ENCODE results near the gene XXYLT1.

The XXYLT1 gene

GRCh38 chr3:195071916-195072820 lies 198.8 kb downstream of the XXYLT1 start:
- no peak for TF ChIP-seq CTCF (IDR thresholded peaks at IDR 0.05; ENCODE audit: insufficient read depth, low read depth, low read length, missing control alignments)
- DNase-seq (ENCODE audit: low read depth) = no peak
- no peak overlapping the region for H3K4me3 ChIP-seq (ENCODE audit: low read length)

DNA sequence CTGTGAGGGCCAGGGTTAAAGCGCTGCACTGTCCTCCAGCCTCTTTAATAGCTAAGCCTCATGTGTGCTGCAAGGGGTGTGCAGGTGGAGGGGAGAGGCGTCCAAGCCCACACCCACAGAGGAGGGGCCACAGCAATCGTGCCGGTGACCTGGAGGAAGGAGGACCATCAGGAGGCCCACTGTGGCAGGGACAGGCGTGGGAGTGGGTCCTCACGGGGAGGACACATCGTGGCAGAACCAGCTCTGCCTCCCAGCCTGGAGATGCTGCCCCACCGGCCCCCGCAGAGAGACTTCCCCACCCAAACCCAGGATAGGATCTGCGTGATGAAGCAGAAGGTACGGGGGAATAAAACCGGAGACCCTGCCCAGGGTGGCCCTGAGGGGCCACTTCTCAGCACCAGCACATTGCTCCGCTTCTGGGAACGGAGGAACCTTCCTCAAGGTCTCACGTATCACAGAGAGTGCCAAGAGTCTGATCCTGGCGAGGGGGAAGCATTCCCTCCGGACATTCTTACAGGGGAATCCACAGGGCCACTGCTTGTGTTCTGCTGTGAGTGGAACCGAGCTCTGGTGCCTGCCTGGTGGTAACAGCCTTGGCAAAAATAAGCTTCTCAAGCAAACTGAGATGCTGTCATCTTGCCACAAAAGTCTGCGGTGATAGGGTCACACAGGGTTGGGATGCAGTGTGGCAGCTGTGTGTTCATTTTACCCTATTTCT lies 199.8 kb downstream of the XXYLT1 start:
- TF ChIP-seq CTCF (IDR thresholded peaks at IDR 0.05; ENCODE audit: insufficient read depth, low read depth, low read length, missing control alignments) = no peak
- no peak for DNase-seq (ENCODE audit: low read depth)
- no peak overlapping the region for H3K4me3 ChIP-seq (ENCODE audit: low read length)

GRCh38 chr3:195070336-195070735 lies 200.6 kb downstream of the XXYLT1 start:
- no peak for TF ChIP-seq CTCF (IDR thresholded peaks at IDR 0.05; ENCODE audit: insufficient read depth, low read depth, low read length, missing control alignments)
- no peak for DNase-seq (ENCODE audit: low read depth)

GRCh38 chr3:195069501-195070251 lies 201.3 kb downstream of the XXYLT1 start:
- no peak for DNase-seq (ENCODE audit: low read depth)
- no peak for TF ChIP-seq CTCF (IDR thresholded peaks at IDR 0.05; ENCODE audit: insufficient read depth, low read depth, low read length, missing control alignments)
- H3K4me3 ChIP-seq (ENCODE audit: low read length) = no peak overlapping the region

More at GRCh38 chr3:195070336-195070735, 200.6 kb downstream of the XXYLT1 start:
- no peak overlapping the region for H3K4me3 ChIP-seq (ENCODE audit: low read length)

DNA sequence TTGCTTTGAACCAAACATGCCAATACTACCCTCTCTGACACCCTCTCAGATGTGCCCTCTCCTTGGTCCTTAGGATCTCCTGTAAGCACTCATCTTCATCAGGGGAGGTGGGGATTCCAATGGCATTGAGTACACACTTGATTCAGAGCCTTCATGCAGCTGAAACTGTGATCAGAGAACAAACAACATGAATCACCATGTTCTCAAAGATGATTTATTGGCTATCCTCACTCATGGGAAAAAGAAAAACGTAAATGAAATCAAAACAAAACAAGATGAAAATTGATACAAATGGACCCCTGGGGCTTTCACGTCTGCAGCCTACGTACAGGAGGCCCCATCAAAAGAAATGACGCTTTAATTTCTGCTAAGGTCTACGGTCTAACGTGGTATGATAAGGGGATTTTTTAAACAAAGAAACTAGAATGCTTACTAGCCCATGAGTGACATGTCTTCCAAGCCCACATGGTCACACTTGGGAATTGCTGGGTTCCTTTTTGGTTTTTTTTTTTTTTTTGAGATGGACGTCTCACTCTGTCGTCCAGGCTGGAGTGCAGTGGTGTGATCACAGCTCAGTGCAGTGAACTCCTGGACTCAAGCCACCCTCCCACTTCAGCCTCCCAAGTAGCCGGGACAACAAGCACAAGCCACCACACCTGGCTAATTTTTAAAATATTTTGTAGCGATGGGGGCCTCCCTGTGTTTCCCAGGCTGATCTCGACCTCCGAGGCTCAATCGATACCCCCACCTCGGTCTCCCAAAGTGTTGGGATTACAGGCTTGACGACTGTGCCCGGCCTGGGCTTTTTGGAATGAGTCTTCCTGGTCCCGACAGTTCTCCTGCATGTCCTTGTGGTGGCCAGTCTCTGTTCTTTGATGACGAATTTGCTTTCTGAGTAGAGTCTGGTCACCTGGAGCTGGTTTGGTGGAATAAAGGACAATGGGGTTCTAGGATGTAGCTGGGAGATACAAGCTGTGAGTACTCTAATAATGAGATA lies 202.6 kb downstream of the XXYLT1 start:
- no peak for TF ChIP-seq CTCF (IDR thresholded peaks at IDR 0.05; ENCODE audit: insufficient read depth, low read depth, low read length, missing control alignments)
- DNase-seq (ENCODE audit: low read depth) = peak; percentile 16
- H3K4me3 ChIP-seq (ENCODE audit: low read length) = no peak overlapping the region

DNA sequence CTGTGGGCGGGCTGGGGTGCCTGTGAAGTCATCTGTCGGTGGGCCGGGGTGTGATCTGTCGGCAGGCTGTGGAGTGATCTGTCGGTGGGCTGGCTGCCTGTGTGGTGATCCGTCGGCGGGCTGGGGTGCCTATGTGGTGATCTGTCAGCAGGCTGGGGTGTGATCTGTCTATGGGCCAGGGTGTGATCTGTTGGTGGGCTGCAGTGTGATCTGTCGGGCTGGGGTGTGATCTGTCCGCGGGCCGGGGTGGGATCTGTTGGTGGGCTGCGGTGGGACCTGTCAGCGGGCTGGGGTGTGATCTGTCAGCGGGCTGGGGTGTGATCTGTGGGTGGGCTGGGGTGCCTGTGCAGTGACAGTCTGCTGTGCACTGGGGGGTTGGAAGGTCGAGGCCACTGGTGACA lies 204.5 kb downstream of the XXYLT1 start:
- DNase-seq (ENCODE audit: low read depth) = no peak
- TF ChIP-seq CTCF (IDR thresholded peaks at IDR 0.05; ENCODE audit: insufficient read depth, low read depth, low read length, missing control alignments) = no peak
- no peak overlapping the region for H3K4me3 ChIP-seq (ENCODE audit: low read length)
